Upper lobe of left lung (tissue), 6 donors: Measurements from ENCODE around the gene ABR. TPM values are rescaled to one million over a fixed set of nuclear protein-coding genes. Genes with fewer than 3 reads are reported as not detected.
A peak's percentile ranks its signal among the peaks of the same experiment; 100 is the strongest.

Source experiments
- ATAC-seq, 2 donors: fragments of 200-7000 bp; cut with Tn5 transposase; one replicate each; pipeline ENCODE4 v1.9.1; 2022; ENCODE audit warnings: mild to moderate bottlenecking in 2 of 2, moderate library complexity in 2 of 2; ENCODE audit not compliant: low FRiP score in 2 of 2
- DNase-seq, 2 donors: peaks; one replicate each; pipeline ENCODE4 v3.0.0-alpha.2; 2019 to 2020
- H3K27ac ChIP-seq, 4 donors: fragments of 200-600 bp; sonication (generic); one replicate each; pipeline ENCODE4 v1.5.1; 2016 to 2019
- H3K27me3 ChIP-seq, 4 donors: fragments of 200-600 bp; sonication (generic); one replicate each; pipeline ENCODE4 v1.5.1; 2017 to 2019
- H3K36me3 ChIP-seq, 4 donors: fragments of 200-600 bp; sonication (generic); one replicate each; pipeline ENCODE4 v1.5.1; 2016 to 2019
- H3K4me1 ChIP-seq, 4 donors: fragments of 200-600 bp; sonication (generic); one replicate each; pipeline ENCODE4 v1.5.1; 2018 to 2019
- H3K4me3 ChIP-seq, 4 donors: fragments of 200-600 bp; sonication (generic); one replicate each; pipeline ENCODE4 v1.5.1; 2017 to 2019; ENCODE audit warnings: mild to moderate bottlenecking in 2 of 4, moderate library complexity in 1 of 4
- H3K9me3 ChIP-seq, 4 donors: fragments of 200-600 bp; sonication (generic); one replicate each; pipeline ENCODE4 v1.5.1; 2018 to 2019
- EP300 ChIP-seq, 4 donors: sonication (generic); formaldehyde crosslinking; IDR thresholded peaks; one replicate each; pipeline ENCODE4 v1.5.1; 2017; ENCODE audit warnings: antibody characterized with exemption in 4 of 4, control low read depth in 2 of 4
- POLR2A ChIP-seq, 4 donors: fragments of 450-650 bp; IDR thresholded peaks; one replicate each; pipeline ENCODE4 v1.5.1; 2016 to 2017; ENCODE audit warnings: antibody characterized with exemption in 4 of 4, mild to moderate bottlenecking in 2 of 4
- POLR2AphosphoS5 ChIP-seq, 2 donors: sonication (generic); formaldehyde crosslinking; IDR thresholded peaks; one replicate each; pipeline ENCODE4 v1.5.1; 2017; ENCODE audit warnings: antibody characterized with exemption in 2 of 2
- WGBS, 2 donors: methylation state at CpG; one replicate each; pipeline ENCODE4 v1.1.5; 2017 to 2018; 5-methylcytosine and 5-hydroxymethylcytosine counted together
- total RNA-seq, 6 donors: library from RNA; depleted of rRNA in 4 of 6; stranded (reverse); fragments of >200 nt in 4 of 6; gene quantifications; one replicate each; pipeline versions ENCODE4 v1.1.0 to v1.2.1, GENCODE V29; 2016 to 2021
- TF ChIP-seq, protein P1 (sequence below), 6 experiments: fragments of 450-650 bp in 4 of 6; fragments of 200-600 bp in 2 of 6; sonication (generic) in 2 of 6; IDR thresholded peaks; one replicate each; pipeline ENCODE4 v1.5.1; 2016 to 2019; ENCODE audit warnings: antibody characterized with exemption in 6 of 6
- donor health status: DM: no; HTN: no; CAD: no; lungs with moderate emphysema.
- donor health status: DM: no; HTN: yes; CAD: no; lungs with severe emphysema.

Gene ABR
- total RNA-seq, 6 donors from 2014 or later: 117 to 645 (median 206) TPM

GRCh38 chr17:1164935-1165556, 14.7 kb downstream of the ABR start:
- Histone ChIP-seq H3K27me3 (no peaks in the 10 kb centered on the region), H3K9me3 (no peaks in the 10 kb centered on the region), H3K4me1 (peaks cover 24 to 48% (median 31%) of the 10 kb centered on the region in 4 donors), H3K27ac (peak overlapping the region; percentile 35 to 78 (median 60)), H3K4me3 (no peak overlapping the region), H3K36me3 (no peaks in the 10 kb centered on the region)
- 40 to 52% methylated on average over 7 to 12 of the region's 12 CpGs for WGBS, 2 donors
- DNase-seq (no peak), ATAC-seq (peak in 1 of 2 donors; percentile 49)
- TF ChIP-seq POLR2A (IDR thresholded peaks at IDR 0.05): no peak
- peak in 2 of 4 donors; percentile 3 to 32 for TF ChIP-seq EP300 (IDR thresholded peaks at IDR 0.05)
- TF ChIP-seq, protein P1, sequence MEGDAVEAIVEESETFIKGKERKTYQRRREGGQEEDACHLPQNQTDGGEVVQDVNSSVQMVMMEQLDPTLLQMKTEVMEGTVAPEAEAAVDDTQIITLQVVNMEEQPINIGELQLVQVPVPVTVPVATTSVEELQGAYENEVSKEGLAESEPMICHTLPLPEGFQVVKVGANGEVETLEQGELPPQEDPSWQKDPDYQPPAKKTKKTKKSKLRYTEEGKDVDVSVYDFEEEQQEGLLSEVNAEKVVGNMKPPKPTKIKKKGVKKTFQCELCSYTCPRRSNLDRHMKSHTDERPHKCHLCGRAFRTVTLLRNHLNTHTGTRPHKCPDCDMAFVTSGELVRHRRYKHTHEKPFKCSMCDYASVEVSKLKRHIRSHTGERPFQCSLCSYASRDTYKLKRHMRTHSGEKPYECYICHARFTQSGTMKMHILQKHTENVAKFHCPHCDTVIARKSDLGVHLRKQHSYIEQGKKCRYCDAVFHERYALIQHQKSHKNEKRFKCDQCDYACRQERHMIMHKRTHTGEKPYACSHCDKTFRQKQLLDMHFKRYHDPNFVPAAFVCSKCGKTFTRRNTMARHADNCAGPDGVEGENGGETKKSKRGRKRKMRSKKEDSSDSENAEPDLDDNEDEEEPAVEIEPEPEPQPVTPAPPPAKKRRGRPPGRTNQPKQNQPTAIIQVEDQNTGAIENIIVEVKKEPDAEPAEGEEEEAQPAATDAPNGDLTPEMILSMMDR (IDR thresholded peaks at IDR 0.05): peak in 4 of 6 experiments; percentile 28 to 50 (median 40)
- TF ChIP-seq POLR2AphosphoS5 (IDR thresholded peaks at IDR 0.05): peak; percentile 22 to 61

GRCh38 chr17:1162116-1162855, 17.5 kb downstream of the ABR start:
- ATAC-seq (peak in 1 of 2 donors; percentile 36), DNase-seq (no peak)
- Histone ChIP-seq H3K4me3 (no peak overlapping the region), H3K9me3 (no peaks in the 10 kb centered on the region), H3K36me3 (peaks cover 0 to 18% (median 0%) of the 10 kb centered on the region in 4 donors), H3K27ac (no peak overlapping the region), H3K4me1 (peaks cover 9 to 25% (median 20%) of the 10 kb centered on the region in 4 donors), H3K27me3 (no peaks in the 10 kb centered on the region)
- WGBS, 2 donors: 90 to 91% methylated on average over 9 to 16 of the region's 16 CpGs
- TF ChIP-seq, protein P1 (IDR thresholded peaks at IDR 0.05): no peak
- no peak for TF ChIP-seq POLR2AphosphoS5 (IDR thresholded peaks at IDR 0.05)
- TF ChIP-seq POLR2A (IDR thresholded peaks at IDR 0.05): no peak
- no peak for TF ChIP-seq EP300 (IDR thresholded peaks at IDR 0.05)

DNA sequence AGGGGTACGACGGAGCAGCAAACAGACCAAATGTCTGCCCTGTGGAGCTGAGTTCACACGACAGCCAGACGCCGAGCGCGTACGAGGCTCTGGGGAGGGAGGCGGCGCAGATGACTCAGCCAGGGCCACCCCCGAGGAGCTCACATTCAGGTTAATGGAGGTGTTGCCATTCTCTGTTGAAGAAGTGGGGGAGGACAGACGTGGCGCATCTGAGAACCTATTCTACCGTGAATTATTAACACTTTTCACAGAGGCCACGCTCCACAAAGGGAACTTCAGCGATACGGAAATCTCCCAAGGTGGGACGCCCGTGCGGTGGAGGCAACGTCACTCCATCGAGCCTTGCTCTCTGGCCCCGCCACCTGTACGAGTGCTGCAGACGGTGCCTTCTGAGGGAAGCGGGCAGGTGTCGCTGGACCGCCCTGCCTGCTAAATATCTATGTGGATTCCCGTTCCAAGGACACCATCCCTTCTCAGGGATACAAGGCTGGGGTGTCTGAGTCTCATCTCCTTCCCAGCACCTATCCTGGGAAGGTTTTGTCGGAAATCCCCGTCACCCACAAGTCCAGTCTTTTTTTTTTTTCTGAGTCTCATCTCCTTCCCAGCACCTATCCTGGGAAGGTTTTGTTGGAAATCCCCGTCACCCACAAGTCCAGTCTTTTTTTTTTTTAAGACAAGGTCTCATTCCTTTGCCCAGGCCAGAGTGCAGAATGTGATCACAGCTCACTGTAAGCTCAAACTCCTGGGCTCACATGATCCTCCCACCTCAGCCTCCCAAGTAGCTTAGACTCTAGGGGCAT, 19.0 kb downstream of the ABR start:
- no peak overlapping the region for H3K4me3 ChIP-seq
- TF ChIP-seq EP300 (IDR thresholded peaks at IDR 0.05) (no peak), POLR2A (IDR thresholded peaks at IDR 0.05) (no peak), POLR2AphosphoS5 (IDR thresholded peaks at IDR 0.05) (no peak)
- TF ChIP-seq, protein P1 (IDR thresholded peaks at IDR 0.05): no peak
- H3K27me3 ChIP-seq: no peaks in the 10 kb centered on the region
- H3K4me1 ChIP-seq: peaks cover 3 to 11% (median 7%) of the 10 kb centered on the region in 4 donors
- no peak overlapping the region for H3K27ac ChIP-seq
- 93 to 95% methylated on average over 27 to 32 of the region's 32 CpGs for WGBS, 2 donors
- DNase-seq (no peak), ATAC-seq (no peak)
- H3K36me3 ChIP-seq: peaks cover 0 to 18% (median 0%) of the 10 kb centered on the region in 4 donors
- no peaks in the 10 kb centered on the region for H3K9me3 ChIP-seq

DNA sequence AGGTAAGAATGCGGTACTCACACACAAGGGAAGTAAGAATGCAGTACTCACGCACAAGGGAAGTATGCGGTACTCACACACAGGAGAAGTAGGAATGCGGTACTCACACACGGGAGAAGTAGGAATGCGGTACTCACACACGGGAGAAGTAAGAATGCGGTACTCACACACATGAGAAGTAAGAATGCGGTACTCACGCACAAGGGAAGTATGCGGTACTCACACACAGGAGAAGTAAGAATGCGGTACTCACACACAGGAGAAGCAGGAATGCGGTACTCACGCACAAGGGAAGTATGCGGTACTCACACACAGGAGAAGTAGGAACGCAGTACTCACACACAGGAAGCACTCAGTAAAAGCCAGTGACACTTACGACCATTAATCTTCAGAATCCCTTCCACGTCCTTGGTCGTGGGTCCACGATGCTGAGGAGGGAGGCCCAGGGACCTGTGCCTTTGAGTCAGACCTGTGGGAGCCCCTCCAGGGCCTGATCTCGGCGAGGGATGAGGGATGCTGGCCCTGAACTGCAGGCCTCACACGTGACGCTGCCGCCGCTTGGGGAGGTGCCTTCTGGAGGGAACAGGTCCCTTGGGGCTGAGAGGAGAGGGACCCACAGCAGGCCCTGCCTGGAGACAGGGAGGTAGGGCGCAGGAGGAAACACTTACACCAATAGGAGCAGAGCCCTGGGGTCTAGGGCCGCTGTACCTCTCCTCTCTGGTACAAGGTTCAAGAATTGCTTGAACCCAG, 20.2 kb downstream of the ABR start:
- no peaks in the 10 kb centered on the region for H3K9me3 ChIP-seq
- DNase-seq (no peak), ATAC-seq (no peak)
- H3K36me3 ChIP-seq: peaks cover 0 to 18% (median 0%) of the 10 kb centered on the region in 4 donors
- no peak overlapping the region for H3K4me3 ChIP-seq
- no peak for TF ChIP-seq POLR2A (IDR thresholded peaks at IDR 0.05)
- TF ChIP-seq POLR2AphosphoS5 (IDR thresholded peaks at IDR 0.05): no peak
- TF ChIP-seq, protein P1 (IDR thresholded peaks at IDR 0.05): no peak
- TF ChIP-seq EP300 (IDR thresholded peaks at IDR 0.05): no peak
- no peak overlapping the region for H3K27ac ChIP-seq
- peaks cover 0 to 2% (median 2%) of the 10 kb centered on the region in 4 donors for H3K4me1 ChIP-seq
- no peaks in the 10 kb centered on the region for H3K27me3 ChIP-seq
- WGBS, 2 donors: 80% methylated on average over 22 to 28 of the region's 28 CpGs
